SK-N-SH (cell line): ENCODE data around the gene NLK. TPM values are rescaled to one million over a fixed set of nuclear protein-coding genes. Genes with fewer than 3 reads are reported as not detected.

ENCODE experiments used
- CTCF ChIA-PET: fragments of 300-600, 350-600 bp; formaldehyde crosslinking; extraction: SDS; loops from one replicate; lab custom pipeline; 2021; lab: Yijun Ruan, JAX
- POLR2A ChIA-PET: fragments of 350-600 bp; sonication (Branson Sonifier 250); formaldehyde crosslinking; extraction: SDS; loops from one replicate; lab custom pipeline; 2020; ENCODE audit warnings: antibody characterized with exemption, inconsistent platforms; lab: Yijun Ruan, JAX
- DNase-seq: peaks from one replicate; pipeline ENCODE4 v3.0.0; 2012
- H2AFZ ChIP-seq: fragments of 200-600 bp; sonication (generic); 2 replicates; pipeline ENCODE4 v1.8.1; 2016; ENCODE audit warnings: antibody characterized with exemption, mild to moderate bottlenecking, low read depth
- H3F3A ChIP-seq: fragments of 200-600 bp; sonication (generic); replicated peaks from 2 replicates; pipeline ENCODE3; 2016; ENCODE audit warnings: antibody characterized with exemption, mild to moderate bottlenecking; ENCODE audit not compliant: insufficient read depth
- H3K27ac ChIP-seq, 2 experiments: fragments of 200-500 bp in 1 of 2; fragments of 200-600 bp in 1 of 2; sonication (Bioruptor generic) in 1 of 2; sonication (generic), shearing (Covaris generic) in 1 of 2; 2 replicates each; pipeline versions ENCODE4 v1.5.1 to v1.6.1; 2014 to 2016; ENCODE audit warnings: low read depth in 2 of 2, inconsistent platforms in 1 of 2, low read length in 1 of 2, mild to moderate bottlenecking in 1 of 2, mixed read lengths in 1 of 2
- H3K27me3 ChIP-seq: fragments of 200-600 bp; sonication (generic), shearing (Covaris generic); 2 replicates; pipeline ENCODE4 v1.6.1; 2016; ENCODE audit warnings: mixed run types; ENCODE audit not compliant: insufficient read depth
- H3K36me3 ChIP-seq, 2 experiments: fragments of 200-500 bp in 1 of 2; fragments of 200-600 bp in 1 of 2; sonication (Bioruptor generic) in 1 of 2; sonication (generic) in 1 of 2; replicated peaks in 1 of 2; 2 replicates each; pipeline versions ENCODE3 to v1.5.1; 2014 to 2016; ENCODE audit warnings: low read length in 1 of 2, mild to moderate bottlenecking in 1 of 2; ENCODE audit not compliant: insufficient read depth in 2 of 2, control insufficient read depth in 1 of 2
- H3K4me1 ChIP-seq, 2 experiments: fragments of 200-500 bp in 1 of 2; fragments of 200-600 bp in 1 of 2; sonication (Bioruptor generic) in 1 of 2; sonication (generic), shearing (Covaris generic) in 1 of 2; 2 replicates each; pipeline versions ENCODE4 v1.5.1 to v1.6.1; 2014 to 2016; ENCODE audit warnings: low read depth in 1 of 2, low read length in 1 of 2, mixed run types in 1 of 2; ENCODE audit not compliant: insufficient read depth in 2 of 2, control insufficient read depth in 1 of 2
- H3K4me2 ChIP-seq: fragments of 200-600 bp; sonication (generic), shearing (Covaris generic); 2 replicates; pipeline ENCODE4 v1.6.1; 2017; ENCODE audit warnings: mixed run types
- H3K4me3 ChIP-seq, 2 experiments: fragments of 200-500 bp in 1 of 2; fragments of 200-600 bp in 1 of 2; sonication (Bioruptor generic) in 1 of 2; sonication (generic), shearing (Covaris generic) in 1 of 2; 2 replicates each; pipeline versions ENCODE4 v1.5.1 to v1.8.1; 2014 to 2016; ENCODE audit warnings: low read depth in 2 of 2, inconsistent platforms in 1 of 2, low read length in 1 of 2, mild to moderate bottlenecking in 1 of 2, mixed read lengths in 1 of 2, moderate library complexity in 1 of 2
- H3K79me2 ChIP-seq: fragments of 200-600 bp; sonication (generic); 2 replicates; pipeline ENCODE4 v1.8.1; 2017; ENCODE audit warnings: mild to moderate bottlenecking; ENCODE audit not compliant: insufficient read depth
- H3K9ac ChIP-seq: fragments of 200-600 bp; sonication (generic); 2 replicates; pipeline ENCODE4 v1.6.1; 2017; ENCODE audit warnings: mixed run types
- H3K9me2 ChIP-seq: fragments of 200-600 bp; sonication (generic); 2 replicates; pipeline ENCODE4 v1.6.1; 2017; ENCODE audit warnings: mixed run types
- H3K9me3 ChIP-seq: fragments of 200-600 bp; sonication (generic); 2 replicates; pipeline ENCODE4 v1.6.1; 2017; ENCODE audit warnings: mixed run types, mild to moderate bottlenecking, moderate library complexity
- H4K20me1 ChIP-seq: fragments of 200-600 bp; sonication (generic); 2 replicates; pipeline ENCODE4 v1.6.1; 2017; ENCODE audit warnings: mild to moderate bottlenecking, mixed run types; ENCODE audit not compliant: insufficient read depth
- CHD2 ChIP-seq: fragments of 150-350 bp; IDR thresholded peaks from 2 replicates; pipeline ENCODE4 v1.6.1; 2018; ENCODE audit warnings: low read length; ENCODE audit not compliant: partially characterized antibody
- EZH2phosphoT487 ChIP-seq: fragments of 200-600 bp; sonication (generic); IDR thresholded peaks from 2 replicates; pipeline ENCODE4 v1.6.1; 2017; ENCODE audit warnings: low read depth, mixed run types, mild to moderate bottlenecking, antibody characterized with exemption, moderate library complexity, borderline replicate concordance
- GATA2 ChIP-seq: sonication (generic); formaldehyde crosslinking; IDR thresholded peaks from 2 replicates; pipeline ENCODE4 v1.5.0; 2020; ENCODE audit warnings: mild to moderate bottlenecking, missing genetic modification reagents
- JUND ChIP-seq: IDR thresholded peaks from 2 replicates; pipeline ENCODE4 v1.4.0; 2012
- MEF2A ChIP-seq: IDR thresholded peaks from 2 replicates; pipeline ENCODE4 v1.4.0; 2012; ENCODE audit warnings: low read depth, borderline replicate concordance
- NRF1 ChIP-seq: IDR thresholded peaks from 2 replicates; pipeline ENCODE4 v1.6.1; 2012; ENCODE audit warnings: low read depth, mild to moderate bottlenecking, low read length
- RCOR1 ChIP-seq: fragments of 150-350 bp; IDR thresholded peaks from 2 replicates; pipeline ENCODE4 v1.6.1; 2017; ENCODE audit warnings: antibody characterized with exemption, low read length
- SIN3A ChIP-seq: IDR thresholded peaks from 2 replicates; pipeline ENCODE4 v1.6.1; 2012; ENCODE audit warnings: low read depth, mild to moderate bottlenecking, low read length, moderate library complexity, borderline replicate concordance
- SMC3 ChIP-seq: IDR thresholded peaks from 2 replicates; pipeline ENCODE4 v1.6.1; 2012; ENCODE audit warnings: low read depth, low read length, improper control_type of control experiment
- TCF12 ChIP-seq: IDR thresholded peaks from 2 replicates; pipeline ENCODE4 v1.4.0; 2012
- USF1 ChIP-seq: IDR thresholded peaks from 2 replicates; pipeline ENCODE4 v1.4.0; 2012; ENCODE audit warnings: low read depth, borderline replicate concordance
- ZBTB33 ChIP-seq: IDR thresholded peaks from 2 replicates; pipeline ENCODE4 v1.4.0; 2012; ENCODE audit warnings: low read depth, borderline replicate concordance
- WGBS: methylation state at CpG from one replicate; pipeline ENCODE4 v1.1.6; 2017; ENCODE audit warnings: low lambda C conversion rate; 5-methylcytosine and 5-hydroxymethylcytosine counted together
- polyA plus RNA-seq, 3 experiments: library from polyadenylated mRNA; depleted of rRNA; stranded (reverse); fragments of >200 nt; gene quantifications; 2 replicates each; pipeline ENCODE4 v1.2.3, GENCODE V29; 2012
- TF ChIP-seq, protein P1 (sequence below): IDR thresholded peaks from 2 replicates; pipeline ENCODE4; 2012
- TF ChIP-seq, protein P2 (sequence below): fragments of 150-350 bp; IDR thresholded peaks from 2 replicates; pipeline ENCODE4 v1.6.1; 2017; ENCODE audit warnings: antibody characterized with exemption, low read length, low read depth, borderline replicate concordance
- TF ChIP-seq, protein P3 (sequence below): fragments of 150-350 bp; IDR thresholded peaks from 2 replicates; pipeline ENCODE4 v1.6.1; 2016; ENCODE audit warnings: mild to moderate bottlenecking, low read depth, low read length

NLK gene
- polyA plus RNA-seq, 1 of the 3 experiments (the other 2 are of a cell fraction): 12.3 TPM

DNA sequence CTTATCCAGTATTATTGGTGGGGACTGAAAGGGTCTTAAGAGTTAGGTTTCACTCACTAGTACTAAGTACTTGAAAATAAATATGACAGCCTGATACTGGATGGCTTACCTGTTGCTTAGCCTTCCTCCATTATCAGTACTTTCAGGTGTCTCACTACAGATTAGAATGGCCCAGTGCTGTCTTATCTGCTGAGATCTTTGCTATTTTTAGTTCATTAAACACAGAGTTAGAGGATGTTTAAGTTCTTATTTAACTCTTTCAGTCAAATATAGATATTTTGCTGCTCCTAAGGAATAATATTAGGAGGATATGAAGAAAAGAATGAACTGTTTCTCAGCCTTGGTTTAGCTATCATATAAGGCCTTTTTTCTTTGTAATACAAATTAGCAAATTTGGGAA, 74.8 kb downstream of the NLK start:
- no peaks in the 10 kb centered on the region for H3K27me3 ChIP-seq
- CTCF ChIA-PET: no interaction called here
- POLR2A ChIA-PET: no interaction called here
- no peak for DNase-seq
- H3K4me1 ChIP-seq: peaks cover 0 to 18% of the 10 kb centered on the region in 2 experiments; a peak in 3 of 4 replicates
- H3K9ac ChIP-seq: no peak overlapping the region
- H4K20me1 ChIP-seq: peaks cover 9% of the 10 kb centered on the region; the same call in 1 of the 2 replicates
- H3K4me2 ChIP-seq: no peak overlapping the region
- no peak overlapping the region for H3K4me3 ChIP-seq
- H3K9me2 ChIP-seq: no peaks in the 10 kb centered on the region
- H3K79me2 ChIP-seq: peaks cover 91% of the 10 kb centered on the region
- H3K9me3 ChIP-seq: no peaks in the 10 kb centered on the region; the same call in 1 of the 2 replicates
- peaks cover under 1 to 4% of the 10 kb centered on the region in 2 experiments for H3K36me3 ChIP-seq
- H3K27ac ChIP-seq: no peak overlapping the region
- no peak overlapping the region for H2AFZ ChIP-seq
- H3F3A ChIP-seq: peaks cover 9% of the 10 kb centered on the region
- no peak for TF ChIP-seq SIN3A
- TF ChIP-seq CHD2: no peak
- TF ChIP-seq MEF2A: no peak
- no peak for TF ChIP-seq RCOR1
- no peak for TF ChIP-seq EZH2phosphoT487

- H3K36me3 ChIP-seq: peaks cover 7 to 13% of the 10 kb centered on the region in 2 experiments
- no peak for DNase-seq
- H3K27ac ChIP-seq: peak overlapping the region in 1 of 2 experiments; percentile 11; a peak in 1 of 4 replicates
- 71% methylated on average over 1 of the region's 1 CpG for WGBS
- POLR2A ChIA-PET: no interaction called here
- H4K20me1 ChIP-seq: peaks cover 6% of the 10 kb centered on the region; the same call in 1 of the 2 replicates
- peaks cover 88% of the 10 kb centered on the region for H3K79me2 ChIP-seq
- no peak overlapping the region; the same call in 1 of the 2 replicates for H2AFZ ChIP-seq
- no peaks in the 10 kb centered on the region; the same call in 1 of the 2 replicates for H3K9me3 ChIP-seq
- no peaks in the 10 kb centered on the region for H3K27me3 ChIP-seq
- CTCF ChIA-PET: no interaction called here
- H3K4me1 ChIP-seq: peaks cover 0 to 8% of the 10 kb centered on the region in 2 experiments; a peak in 2 of 4 replicates
- no peak overlapping the region for H3K9ac ChIP-seq
- H3K9me2 ChIP-seq: no peaks in the 10 kb centered on the region
- no peak overlapping the region for H3K4me3 ChIP-seq
- no peak for TF ChIP-seq USF1
- TF ChIP-seq, protein P1, sequence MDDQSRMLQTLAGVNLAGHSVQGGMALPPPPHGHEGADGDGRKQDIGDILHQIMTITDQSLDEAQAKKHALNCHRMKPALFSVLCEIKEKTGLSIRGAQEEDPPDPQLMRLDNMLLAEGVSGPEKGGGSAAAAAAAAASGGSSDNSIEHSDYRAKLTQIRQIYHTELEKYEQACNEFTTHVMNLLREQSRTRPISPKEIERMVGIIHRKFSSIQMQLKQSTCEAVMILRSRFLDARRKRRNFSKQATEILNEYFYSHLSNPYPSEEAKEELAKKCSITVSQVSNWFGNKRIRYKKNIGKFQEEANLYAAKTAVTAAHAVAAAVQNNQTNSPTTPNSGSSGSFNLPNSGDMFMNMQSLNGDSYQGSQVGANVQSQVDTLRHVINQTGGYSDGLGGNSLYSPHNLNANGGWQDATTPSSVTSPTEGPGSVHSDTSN: no peak
- TF ChIP-seq, protein P2, sequence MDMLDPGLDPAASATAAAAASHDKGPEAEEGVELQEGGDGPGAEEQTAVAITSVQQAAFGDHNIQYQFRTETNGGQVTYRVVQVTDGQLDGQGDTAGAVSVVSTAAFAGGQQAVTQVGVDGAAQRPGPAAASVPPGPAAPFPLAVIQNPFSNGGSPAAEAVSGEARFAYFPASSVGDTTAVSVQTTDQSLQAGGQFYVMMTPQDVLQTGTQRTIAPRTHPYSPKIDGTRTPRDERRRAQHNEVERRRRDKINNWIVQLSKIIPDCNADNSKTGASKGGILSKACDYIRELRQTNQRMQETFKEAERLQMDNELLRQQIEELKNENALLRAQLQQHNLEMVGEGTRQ: no peak
- no peak for TF ChIP-seq TCF12
- TF ChIP-seq SMC3: no peak
- TF ChIP-seq NRF1: no peak
- no peak for TF ChIP-seq GATA2
- no peak for TF ChIP-seq MEF2A
- TF ChIP-seq JUND: no peak
- TF ChIP-seq, protein P3, sequence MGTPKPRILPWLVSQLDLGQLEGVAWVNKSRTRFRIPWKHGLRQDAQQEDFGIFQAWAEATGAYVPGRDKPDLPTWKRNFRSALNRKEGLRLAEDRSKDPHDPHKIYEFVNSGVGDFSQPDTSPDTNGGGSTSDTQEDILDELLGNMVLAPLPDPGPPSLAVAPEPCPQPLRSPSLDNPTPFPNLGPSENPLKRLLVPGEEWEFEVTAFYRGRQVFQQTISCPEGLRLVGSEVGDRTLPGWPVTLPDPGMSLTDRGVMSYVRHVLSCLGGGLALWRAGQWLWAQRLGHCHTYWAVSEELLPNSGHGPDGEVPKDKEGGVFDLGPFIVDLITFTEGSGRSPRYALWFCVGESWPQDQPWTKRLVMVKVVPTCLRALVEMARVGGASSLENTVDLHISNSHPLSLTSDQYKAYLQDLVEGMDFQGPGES: no peak
- TF ChIP-seq SIN3A: no peak
- TF ChIP-seq ZBTB33: no peak
- H3F3A ChIP-seq: peaks cover 1% of the 10 kb centered on the region
- H3K4me2 ChIP-seq: peak overlapping the region; percentile 47; the same call in 1 of the 2 replicates
Measured at GRCh38 chr17:28118362-28118761, 75.9 kb downstream of the NLK start.
